HL-60 (cell line): ENCODE data around the gene TMUB1.

Source experiments
- DNase-seq, 2 experiments: peaks; one replicate each; pipeline ENCODE4 v3.0.0-alpha.2; 2010 to 2020; ENCODE audit warnings: low read depth in 1 of 2, low spot score in 1 of 2
- H3K27ac ChIP-seq: fragments of 250-450 bp; sonication (Bioruptor Pico); replicated peaks from 2 replicates; pipeline ENCODE4 v1.5.1; 2020; ENCODE audit warnings: mild to moderate bottlenecking, moderate library complexity
- H3K27me3 ChIP-seq: fragments of 250-450 bp; sonication (Bioruptor Pico); 2 replicates; pipeline ENCODE4 v1.5.1; 2021; ENCODE audit warnings: mild to moderate bottlenecking, moderate library complexity; ENCODE audit not compliant: insufficient read depth, poor library complexity, severe bottlenecking
- H3K4me3 ChIP-seq: replicated peaks from 2 replicates; pipeline ENCODE4 v1.5.1; 2011; ENCODE audit warnings: mild to moderate bottlenecking, control low read depth, low read length; ENCODE audit not compliant: insufficient read depth
- GABPA ChIP-seq: IDR thresholded peaks from 2 replicates; pipeline ENCODE4 v1.6.1; 2012; ENCODE audit warnings: low read depth
- POLR2AphosphoS5 ChIP-seq: IDR thresholded peaks from 2 replicates; pipeline ENCODE4 v1.6.1; 2012; ENCODE audit warnings: low read depth
- SPI1 ChIP-seq: IDR thresholded peaks from 2 replicates; pipeline ENCODE4 v1.6.1; 2012; ENCODE audit warnings: low read depth, mild to moderate bottlenecking, borderline replicate concordance
- TF ChIP-seq, protein P1 (sequence below): IDR thresholded peaks from 2 replicates; pipeline ENCODE4 v1.6.1; 2012; ENCODE audit warnings: low read depth; ENCODE audit not compliant: insufficient replicate concordance
- TF ChIP-seq, protein P2 (sequence below): IDR thresholded peaks from one replicate; pipeline ENCODE4 v1.5.1; 2011; ENCODE audit warnings: low read length, control low read depth, inconsistent platforms; ENCODE audit not compliant: insufficient read depth

TMUB1 gene

DNA sequence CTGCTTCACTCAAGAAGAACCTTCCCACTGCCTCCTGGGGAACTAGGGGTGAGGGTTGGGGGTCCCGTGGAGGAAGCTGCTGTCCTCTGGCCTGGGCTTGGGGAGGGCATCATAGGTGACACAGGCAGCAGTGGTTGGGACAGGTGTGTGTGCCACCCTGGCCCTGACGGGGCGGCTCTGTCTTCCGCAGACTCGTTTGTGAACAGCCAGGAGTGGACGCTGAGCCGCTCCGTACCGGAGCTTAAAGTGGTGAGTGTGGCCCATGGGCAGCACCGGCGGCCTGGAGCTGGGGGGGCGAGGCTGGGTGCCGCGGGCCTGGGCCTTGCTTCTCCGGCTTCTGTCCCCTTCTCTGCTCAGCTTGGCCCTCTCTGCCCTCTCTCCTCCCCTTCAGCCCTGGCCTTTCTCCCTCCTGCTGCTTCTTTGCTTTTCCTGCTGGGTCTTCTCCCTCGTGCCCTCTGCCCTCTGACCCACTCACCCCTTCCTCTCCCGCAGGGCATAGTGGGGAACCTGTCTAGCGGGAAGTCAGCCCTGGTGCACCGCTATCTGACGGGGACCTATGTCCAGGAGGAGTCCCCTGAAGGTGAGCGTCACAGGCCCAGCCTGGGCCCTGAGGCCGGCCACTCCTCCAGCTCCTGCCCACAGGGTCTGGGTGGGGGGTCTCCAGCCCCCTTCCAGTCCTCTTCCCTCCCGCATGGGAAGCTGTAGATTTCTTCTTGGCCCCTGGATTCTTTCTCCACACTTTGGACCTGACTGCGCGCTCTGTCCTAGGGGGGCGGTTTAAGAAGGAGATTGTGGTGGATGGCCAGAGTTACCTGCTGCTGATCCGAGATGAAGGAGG is 33.5 kb upstream of the TMUB1 start:
- Histone ChIP-seq H3K4me3 (no peak overlapping the region), H3K27me3 (no peaks in the 10 kb centered on the region), H3K27ac (no peak overlapping the region)
- DNase-seq = no peak
- TF ChIP-seq SPI1 = no peak
- no peak for TF ChIP-seq GABPA
- TF ChIP-seq, protein P1, sequence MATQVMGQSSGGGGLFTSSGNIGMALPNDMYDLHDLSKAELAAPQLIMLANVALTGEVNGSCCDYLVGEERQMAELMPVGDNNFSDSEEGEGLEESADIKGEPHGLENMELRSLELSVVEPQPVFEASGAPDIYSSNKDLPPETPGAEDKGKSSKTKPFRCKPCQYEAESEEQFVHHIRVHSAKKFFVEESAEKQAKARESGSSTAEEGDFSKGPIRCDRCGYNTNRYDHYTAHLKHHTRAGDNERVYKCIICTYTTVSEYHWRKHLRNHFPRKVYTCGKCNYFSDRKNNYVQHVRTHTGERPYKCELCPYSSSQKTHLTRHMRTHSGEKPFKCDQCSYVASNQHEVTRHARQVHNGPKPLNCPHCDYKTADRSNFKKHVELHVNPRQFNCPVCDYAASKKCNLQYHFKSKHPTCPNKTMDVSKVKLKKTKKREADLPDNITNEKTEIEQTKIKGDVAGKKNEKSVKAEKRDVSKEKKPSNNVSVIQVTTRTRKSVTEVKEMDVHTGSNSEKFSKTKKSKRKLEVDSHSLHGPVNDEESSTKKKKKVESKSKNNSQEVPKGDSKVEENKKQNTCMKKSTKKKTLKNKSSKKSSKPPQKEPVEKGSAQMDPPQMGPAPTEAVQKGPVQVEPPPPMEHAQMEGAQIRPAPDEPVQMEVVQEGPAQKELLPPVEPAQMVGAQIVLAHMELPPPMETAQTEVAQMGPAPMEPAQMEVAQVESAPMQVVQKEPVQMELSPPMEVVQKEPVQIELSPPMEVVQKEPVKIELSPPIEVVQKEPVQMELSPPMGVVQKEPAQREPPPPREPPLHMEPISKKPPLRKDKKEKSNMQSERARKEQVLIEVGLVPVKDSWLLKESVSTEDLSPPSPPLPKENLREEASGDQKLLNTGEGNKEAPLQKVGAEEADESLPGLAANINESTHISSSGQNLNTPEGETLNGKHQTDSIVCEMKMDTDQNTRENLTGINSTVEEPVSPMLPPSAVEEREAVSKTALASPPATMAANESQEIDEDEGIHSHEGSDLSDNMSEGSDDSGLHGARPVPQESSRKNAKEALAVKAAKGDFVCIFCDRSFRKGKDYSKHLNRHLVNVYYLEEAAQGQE = no peak
- TF ChIP-seq POLR2AphosphoS5 = no peak
- TF ChIP-seq, protein P2, sequence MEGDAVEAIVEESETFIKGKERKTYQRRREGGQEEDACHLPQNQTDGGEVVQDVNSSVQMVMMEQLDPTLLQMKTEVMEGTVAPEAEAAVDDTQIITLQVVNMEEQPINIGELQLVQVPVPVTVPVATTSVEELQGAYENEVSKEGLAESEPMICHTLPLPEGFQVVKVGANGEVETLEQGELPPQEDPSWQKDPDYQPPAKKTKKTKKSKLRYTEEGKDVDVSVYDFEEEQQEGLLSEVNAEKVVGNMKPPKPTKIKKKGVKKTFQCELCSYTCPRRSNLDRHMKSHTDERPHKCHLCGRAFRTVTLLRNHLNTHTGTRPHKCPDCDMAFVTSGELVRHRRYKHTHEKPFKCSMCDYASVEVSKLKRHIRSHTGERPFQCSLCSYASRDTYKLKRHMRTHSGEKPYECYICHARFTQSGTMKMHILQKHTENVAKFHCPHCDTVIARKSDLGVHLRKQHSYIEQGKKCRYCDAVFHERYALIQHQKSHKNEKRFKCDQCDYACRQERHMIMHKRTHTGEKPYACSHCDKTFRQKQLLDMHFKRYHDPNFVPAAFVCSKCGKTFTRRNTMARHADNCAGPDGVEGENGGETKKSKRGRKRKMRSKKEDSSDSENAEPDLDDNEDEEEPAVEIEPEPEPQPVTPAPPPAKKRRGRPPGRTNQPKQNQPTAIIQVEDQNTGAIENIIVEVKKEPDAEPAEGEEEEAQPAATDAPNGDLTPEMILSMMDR = no peak

DNA sequence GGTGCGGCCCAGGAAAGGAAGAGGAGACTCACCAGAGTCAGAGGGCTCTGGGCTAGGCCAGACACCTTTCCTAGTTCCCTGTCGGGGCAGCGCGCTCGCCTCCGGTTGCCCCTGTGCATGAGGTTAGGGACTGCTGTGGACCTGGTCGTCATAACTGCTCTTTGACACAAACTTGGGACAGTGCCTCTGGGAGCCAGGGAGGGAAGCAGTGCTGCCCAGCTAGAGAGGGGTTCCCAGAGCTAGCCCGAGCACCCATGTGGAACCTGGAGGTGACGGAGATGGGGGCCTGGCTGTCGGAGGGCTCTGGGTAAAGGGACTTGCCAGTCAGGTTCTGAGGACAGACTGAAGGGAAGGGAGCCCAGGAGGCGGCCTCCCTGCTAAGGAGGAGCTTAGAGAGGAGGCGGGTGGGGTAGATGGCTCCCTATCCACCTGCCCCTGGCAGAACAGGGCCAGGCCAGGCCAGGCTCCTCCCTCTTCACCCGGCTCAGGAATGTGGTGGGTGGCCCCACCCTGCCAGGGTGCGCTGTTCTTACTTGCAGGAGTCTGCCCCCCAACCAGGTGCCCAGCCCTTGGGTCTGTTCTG is 32.6 kb upstream of the TMUB1 start:
- Histone ChIP-seq H3K27me3 (no peaks in the 10 kb centered on the region), H3K27ac (no peak overlapping the region), H3K4me3 (no peak overlapping the region)
- TF ChIP-seq, protein P1 = no peak
- TF ChIP-seq POLR2AphosphoS5 (no peak), SPI1 (no peak), GABPA (no peak)
- TF ChIP-seq, protein P2 = no peak
- no peak for DNase-seq

DNA sequence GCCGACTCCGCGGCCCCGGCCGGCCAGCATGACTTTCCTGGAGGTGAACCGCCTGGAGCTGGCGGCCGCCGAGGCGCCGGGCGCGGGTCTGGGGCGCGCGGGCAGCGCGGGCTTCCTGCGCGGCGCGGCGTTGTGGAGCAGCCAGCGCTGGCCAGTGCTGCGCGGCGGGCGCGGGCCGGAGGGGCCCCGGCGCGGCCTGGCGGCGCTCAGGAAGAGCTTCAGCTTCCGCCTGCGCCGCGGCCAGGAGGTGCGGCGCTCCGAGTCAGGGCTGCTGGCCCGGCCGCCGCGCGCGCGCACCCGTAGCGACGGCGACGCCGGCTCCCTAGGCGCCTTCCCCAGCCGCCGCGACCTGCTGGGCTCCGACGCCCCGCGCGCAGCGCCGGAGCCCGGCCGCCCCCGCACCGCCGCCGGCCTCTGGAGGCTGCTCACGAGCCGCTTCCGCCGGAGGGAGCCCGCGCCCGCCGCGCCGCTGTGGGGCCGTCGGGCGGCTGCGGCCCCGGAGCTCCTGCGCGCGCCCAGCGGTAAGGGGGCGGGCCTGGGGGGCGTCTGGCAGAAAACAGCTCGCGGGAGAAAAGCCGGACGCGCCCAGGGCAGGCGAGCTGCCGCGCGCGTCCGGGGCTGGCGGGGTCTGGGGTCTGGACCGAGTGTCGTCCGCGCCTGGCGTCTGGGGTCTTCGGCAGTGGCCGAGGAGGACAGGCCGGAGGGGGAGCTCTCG is 32.0 kb upstream of the TMUB1 start:
- TF ChIP-seq GABPA (no peak), POLR2AphosphoS5 (no peak), SPI1 (no peak)
- TF ChIP-seq, protein P2 = no peak
- DNase-seq = no peak
- Histone ChIP-seq H3K4me3 (no peak overlapping the region), H3K27ac (no peak overlapping the region), H3K27me3 (no peaks in the 10 kb centered on the region)
